ENCODE results near the gene LCN15.

DNA sequence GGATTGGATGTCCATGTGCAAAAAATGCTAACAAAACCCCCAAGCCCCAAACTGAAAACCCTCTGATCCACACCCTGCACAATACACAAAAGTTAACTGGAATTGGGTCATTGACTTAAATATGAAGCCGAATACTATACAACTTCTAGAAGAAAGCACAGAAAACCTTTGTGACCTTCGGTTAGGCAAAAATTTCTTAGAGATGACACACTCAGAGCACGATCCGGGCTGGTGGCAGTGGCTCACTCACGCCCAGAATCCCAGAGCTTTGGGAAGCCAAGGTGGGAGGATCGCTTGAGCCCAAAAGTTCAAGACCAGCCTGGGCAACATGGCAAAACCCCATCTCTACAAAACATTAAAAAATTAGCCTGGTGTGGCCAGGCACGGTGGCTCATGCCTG, 53.8 kb downstream of the LCN15 start:
- no peak for TF ChIP-seq CTCF (conservative IDR thresholded peaks at IDR 0.05; ENCODE audit: low read length)
- TF ChIP-seq EZH2phosphoT487 (IDR thresholded peaks at IDR 0.05; ENCODE audit: borderline replicate concordance, low read depth, low read length), result no peak

Measured in OCI-LY7 (cell line).